GM12874 (cell line): ENCODE data around the gene AR.

Source experiments
- TF ChIP-seq, protein P1 (sequence below): IDR thresholded peaks from 2 replicates; pipeline ENCODE4 v1.5.1; 2011; ENCODE audit warnings: low read depth, mild to moderate bottlenecking, control low read depth, low read length, moderate library complexity; ENCODE audit not compliant: insufficient read depth

The AR gene

DNA sequence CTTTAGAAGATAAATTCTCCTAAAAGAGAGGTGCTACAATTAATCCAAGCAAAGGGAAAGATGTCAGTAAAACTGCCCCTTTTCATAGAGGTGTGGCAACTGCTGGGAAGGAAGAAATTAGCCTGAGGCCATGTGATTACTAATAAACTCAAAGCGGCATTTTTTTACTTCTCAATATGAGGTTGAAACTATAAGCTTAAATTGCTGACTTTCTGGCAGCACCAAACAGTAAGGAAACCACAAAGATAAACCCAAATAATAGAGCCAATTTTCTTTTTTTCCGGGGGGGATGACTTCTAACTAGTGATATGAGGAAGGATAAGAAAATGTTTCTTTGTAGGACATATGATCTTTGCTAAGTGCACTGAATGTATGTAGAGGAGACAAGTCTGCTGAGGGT lies 30.9 kb downstream of the AR start:
- TF ChIP-seq, protein P1, sequence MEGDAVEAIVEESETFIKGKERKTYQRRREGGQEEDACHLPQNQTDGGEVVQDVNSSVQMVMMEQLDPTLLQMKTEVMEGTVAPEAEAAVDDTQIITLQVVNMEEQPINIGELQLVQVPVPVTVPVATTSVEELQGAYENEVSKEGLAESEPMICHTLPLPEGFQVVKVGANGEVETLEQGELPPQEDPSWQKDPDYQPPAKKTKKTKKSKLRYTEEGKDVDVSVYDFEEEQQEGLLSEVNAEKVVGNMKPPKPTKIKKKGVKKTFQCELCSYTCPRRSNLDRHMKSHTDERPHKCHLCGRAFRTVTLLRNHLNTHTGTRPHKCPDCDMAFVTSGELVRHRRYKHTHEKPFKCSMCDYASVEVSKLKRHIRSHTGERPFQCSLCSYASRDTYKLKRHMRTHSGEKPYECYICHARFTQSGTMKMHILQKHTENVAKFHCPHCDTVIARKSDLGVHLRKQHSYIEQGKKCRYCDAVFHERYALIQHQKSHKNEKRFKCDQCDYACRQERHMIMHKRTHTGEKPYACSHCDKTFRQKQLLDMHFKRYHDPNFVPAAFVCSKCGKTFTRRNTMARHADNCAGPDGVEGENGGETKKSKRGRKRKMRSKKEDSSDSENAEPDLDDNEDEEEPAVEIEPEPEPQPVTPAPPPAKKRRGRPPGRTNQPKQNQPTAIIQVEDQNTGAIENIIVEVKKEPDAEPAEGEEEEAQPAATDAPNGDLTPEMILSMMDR = no peak

DNA sequence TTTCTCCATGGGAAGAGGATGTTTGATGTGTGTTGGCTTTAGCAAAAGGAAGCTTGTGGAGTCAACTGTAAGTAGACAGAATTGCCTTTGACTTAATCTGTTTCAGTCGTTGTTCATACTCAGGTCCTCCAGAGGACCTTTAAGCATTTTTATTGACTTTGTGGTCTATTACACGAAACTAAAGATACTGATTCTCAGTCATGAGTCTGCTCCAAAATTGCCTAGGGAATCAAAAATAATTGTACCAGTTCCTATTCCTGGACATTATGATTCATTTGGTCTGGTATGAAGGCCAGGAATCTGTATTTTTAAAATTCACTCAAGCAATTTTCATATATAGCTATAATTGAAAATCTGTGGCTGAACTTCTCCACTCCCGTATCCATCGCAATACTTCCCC lies 38.6 kb downstream of the AR start:
- TF ChIP-seq, protein P1 = no peak

DNA sequence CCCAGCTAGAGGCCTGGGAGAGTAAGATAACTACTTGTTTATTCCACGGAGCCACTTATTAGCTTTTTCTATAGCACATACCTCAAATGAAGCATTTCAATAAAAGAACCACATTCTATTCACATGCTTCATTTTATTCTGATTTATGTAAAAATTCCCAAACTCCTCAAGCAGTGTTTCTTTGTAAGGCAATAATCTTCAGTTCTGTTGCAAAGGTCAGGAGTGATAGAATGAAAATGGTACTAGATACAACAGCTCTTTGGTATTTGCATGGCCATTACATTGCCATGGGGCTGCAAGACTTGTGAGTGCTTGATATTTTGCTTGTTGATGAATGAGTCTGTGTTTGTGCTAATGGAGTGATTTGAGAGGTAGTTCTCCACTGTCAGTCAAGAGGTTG lies 39.4 kb downstream of the AR start:
- TF ChIP-seq, protein P1 = no peak

DNA sequence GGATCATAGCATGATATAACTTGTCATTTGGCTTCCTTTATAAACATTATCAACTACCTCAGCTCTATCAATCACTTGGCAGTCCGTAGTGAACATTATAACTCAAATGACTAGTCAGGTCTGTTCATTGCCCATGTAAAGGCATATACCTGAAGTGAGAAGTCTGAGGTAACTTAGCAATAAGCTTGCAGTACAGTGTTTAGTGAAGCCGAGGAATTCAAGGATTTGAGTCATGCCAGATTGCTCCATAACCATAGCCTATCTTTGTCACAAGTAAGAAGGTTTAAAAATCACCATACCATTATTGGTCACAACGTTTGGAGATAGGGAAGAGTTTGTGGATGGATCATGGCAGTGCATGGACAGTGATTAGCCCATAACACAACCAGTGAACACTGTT lies 41.6 kb downstream of the AR start:
- TF ChIP-seq, protein P1 = no peak

DNA sequence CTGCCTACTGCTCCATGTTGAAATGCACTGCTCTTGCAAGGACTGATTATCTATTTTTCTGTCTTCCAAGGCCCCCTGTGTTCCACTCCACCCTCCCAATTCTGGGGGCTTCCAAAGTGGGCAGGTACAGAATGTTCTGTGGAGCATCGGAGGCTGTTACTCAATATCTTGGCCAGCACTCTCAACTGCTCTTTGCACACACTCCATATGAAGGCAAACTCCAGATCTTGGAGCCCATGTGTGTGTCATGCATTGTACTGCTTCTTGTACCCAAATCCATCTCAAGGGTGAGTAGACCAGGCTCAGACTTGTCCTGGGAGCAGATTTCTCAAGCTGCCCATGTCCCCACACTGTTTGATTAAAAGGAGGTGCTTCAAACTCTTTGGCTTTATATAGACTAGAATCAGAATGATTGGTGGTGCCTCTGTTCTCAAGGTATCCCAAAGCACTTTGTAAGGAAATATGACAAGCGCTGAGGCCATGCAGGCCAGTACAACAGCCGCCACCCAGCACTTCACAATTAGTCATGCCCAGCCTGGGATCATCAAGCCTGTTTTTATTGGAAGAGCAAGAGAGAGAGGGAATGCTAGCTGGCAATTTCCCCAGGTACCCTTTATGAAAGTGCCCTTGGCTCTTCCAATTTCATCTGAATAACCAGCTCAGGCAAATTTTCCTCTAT lies 44.3 kb downstream of the AR start:
- TF ChIP-seq, protein P1 = no peak

DNA sequence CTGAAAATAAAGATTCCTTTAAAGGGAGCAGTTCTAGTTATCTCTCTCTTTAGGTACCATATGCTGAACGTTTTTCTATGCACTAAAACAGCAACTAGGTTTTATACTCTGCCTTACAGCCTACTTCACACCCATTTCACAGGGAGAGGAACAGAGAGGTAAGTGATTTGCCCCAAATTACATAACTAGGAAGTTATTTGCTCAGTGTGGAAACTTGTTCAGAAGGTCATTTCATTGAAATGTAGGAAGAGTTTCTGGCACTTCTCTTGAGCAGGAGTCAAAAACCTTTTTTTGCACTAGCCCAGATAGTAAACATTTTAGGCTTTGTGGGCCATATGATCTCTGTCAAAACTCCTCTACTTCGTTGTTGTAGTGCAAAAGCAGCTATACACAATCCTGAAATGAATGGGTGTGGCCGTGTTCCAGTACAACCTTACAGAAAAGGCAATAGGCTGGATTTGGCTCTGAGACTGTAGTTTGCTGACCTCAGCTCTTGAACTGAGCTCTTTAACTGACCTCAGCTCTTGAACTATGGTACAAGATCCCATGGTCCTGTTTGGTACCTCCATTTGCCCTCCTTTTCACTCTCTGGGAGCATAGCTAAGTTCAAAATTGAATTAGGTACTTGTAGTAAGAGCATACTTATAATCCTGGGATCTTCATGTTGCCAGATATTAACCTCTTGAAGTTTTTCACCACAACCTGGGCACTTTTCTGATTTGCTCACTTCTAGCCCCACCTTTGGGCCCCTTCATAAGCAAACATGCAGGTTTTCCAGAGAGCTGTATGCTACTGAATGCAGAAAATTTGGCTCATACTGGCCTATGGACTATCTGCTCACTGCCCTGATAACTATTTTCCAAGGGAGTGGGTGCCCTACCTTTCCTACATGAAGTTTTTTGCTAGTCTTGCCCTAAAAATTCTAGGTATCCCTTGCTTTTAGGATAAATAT lies 53.3 kb downstream of the AR start:
- TF ChIP-seq, protein P1 = no peak

DNA sequence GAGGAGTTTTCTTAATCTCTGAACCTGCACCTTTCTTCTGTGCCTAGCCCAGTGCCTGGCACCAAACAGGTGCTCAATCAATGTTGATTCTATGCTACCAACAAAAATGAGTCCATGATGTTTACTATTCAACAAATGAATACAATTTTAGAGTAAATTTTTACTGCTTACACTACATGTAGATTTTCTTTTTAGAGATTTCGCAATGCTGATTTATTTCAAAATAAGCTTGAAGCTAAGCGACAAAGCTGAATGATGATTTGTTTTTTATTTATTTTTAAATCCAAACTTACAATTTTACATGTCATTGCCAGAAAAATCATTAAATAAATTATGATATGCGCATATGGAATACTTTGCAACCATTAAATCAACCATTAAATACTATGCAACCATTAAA lies 55.7 kb downstream of the AR start:
- TF ChIP-seq, protein P1 = no peak
